GM18519 (cell line): ENCODE results near the gene PRR33.

ENCODE experiments used
- ATAC-seq: cut with Tn5 transposase; IDR thresholded peaks from one replicate; pipeline ENCODE4 v1.9.1; 2021; ENCODE audit warnings: mild to moderate bottlenecking, moderate library complexity; ENCODE audit not compliant: unreplicated experiment, low FRiP score

Gene PRR33

DNA sequence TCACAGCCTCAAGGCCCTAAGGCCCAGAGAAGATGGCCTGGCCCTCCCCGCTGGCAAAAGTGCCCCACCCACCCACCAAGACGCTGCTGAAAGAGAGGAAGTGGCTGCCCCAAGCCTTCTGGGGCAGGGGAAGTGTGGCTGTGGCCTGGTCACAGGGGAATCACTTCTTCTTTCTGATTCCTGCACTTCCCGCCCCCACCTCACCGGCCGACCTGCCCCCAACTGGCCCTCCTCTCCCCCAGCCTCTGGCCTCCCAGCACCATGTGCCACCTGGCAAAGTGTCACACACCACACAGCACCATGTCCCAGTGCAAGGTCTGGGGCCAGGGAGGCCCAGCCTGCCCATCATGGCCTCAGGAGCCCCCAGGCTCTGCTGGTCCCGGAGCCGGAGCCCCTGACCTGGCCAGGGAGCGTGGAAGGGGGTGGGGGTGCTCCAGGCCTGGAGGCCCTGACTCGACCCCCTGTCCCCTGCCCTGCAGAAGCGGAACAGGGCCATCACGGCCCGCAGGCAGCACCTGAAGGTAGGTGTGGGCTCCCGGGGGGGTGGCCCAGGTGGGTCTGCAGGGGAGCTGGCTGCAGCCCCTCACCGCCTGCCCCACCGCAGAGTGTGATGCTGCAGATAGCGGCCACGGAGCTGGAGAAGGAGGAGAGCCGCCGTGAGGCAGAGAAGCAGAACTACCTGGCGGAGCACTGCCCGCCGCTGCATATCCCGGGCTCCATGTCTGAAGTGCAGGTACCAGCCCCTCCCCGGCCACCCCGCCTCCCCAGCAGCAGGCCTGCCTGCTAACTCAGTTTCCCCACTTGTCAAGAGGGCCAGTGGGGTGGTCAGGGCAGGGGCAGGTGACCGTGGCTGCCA lies 51.5 kb downstream of the PRR33 start:
- ATAC-seq = no peak

DNA sequence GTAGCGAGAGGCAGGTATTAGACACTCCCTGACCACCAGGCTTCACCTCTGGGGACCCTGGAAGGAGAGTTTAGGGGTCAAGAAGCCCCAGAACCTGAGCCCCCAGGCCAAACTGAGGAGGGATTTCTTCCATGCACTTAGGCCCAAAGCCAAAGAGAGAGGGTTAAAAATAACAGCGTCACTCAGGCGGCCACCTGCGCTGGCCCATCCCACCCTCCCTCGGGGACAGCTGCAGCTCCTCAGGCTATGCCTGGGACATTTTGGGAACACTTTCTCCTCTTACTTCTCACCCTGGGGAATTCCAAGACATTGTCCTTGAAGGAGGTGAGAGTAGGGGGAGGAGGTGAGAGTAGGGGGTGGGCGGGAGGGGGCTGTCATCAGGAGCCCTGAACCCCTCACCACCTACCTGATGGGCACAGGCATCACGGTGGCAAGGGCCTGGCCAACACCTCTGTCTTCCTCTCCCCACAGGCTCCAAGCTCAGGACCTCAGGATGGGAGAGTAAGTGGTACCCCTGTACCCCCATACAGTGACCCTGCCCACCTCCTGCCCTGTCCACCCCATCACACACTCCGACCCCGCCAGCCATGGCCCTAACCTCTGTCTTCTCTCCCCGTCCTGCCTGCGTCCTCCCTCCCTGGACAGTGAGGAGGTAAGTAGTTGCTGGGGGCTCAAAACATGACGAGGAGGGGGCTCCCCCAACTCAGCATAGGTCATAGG lies 52.3 kb downstream of the PRR33 start:
- ATAC-seq = no peak

DNA sequence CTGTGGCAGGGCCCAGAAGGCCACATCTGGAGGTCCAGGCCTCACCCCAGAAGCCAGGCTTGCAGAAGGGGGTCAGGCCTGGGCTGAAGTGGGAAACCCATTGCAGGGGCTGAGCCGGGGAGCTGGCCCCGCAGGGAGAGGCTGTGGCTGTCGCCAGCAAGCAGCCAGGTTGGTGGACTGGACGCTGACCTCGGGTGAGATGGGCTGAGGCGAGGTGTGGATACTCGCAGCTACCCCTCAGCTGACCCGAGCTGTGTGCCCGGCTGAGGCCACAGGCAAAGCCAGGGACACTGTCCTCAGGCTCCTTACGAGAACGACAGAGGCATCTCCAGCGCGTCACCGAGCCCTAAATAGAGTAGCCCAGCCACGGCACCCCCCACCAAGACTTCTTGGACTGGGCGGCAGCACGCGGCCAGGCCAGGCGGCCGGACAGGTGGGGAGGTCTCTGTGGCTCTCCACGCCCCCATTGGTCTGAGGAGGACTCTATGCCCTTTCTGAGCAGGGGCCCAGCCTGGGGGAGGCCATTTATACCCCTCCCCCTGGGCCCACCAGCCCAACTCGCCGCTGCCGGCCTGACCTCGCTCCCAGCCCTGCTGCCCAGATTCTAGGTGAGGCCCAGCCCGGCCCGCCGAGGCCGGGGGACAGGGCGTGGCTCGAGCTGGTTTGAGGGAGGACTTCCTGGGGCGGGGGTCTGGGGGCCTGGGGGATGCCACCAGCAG lies 53.1 kb downstream of the PRR33 start, which contains the start of gene TNNI2:
TSS of gene TNNI2 (plus strand) at position 556 of the 719 bp plus-strand sequence. CDS start 716 bp downstream, outside the sequence.
- no peak for ATAC-seq
